ENCODE measurements around the gene ANGPTL2. TPM values are rescaled to one million over a fixed set of nuclear protein-coding genes. Genes with fewer than 3 reads are reported as not detected.
A peak's percentile ranks its signal among the peaks of the same experiment; 100 is the strongest.

The ANGPTL2 gene
- total RNA-seq, 1 experiment from 2014 or later = 5.1 TPM

DNA sequence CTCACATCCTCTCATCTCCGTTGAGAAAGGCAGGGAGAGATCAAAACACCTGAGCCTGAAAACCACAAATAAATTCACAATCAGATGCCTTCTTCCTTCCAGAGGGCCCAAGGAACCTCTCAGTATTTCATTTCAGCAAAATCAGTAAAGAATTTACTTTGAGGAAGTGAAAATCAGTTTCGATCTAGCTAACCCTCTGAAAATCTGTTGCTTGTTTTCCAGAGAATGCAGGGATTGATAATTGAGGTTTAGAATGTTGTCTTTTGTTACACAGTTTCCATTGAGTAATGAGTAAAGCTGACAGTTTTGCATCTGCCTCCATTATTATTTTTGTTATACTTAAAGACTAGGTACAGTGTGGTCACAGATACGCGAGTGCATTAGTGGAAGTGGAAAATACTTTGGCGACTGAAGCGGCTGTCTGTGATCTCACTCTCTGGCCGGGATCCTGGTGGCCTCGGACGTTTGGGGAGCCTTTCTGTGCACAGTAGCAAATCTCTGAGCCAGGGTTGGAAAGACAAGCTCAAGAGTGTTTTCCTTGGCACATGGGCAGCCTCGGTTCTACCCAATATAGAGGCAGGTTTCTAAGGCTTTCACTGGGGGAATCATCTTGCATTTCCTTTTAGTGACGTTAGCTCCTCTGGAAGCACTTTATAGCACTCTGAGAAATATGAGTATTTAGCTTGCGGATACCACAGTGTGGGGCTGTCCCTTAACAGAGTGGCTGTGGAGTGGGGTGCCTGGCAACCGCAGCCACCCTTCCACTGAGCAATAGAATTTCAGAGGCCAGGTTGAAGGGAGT is 32.2 kb upstream of the ANGPTL2 start:
- no peak for TF ChIP-seq CTCF (conservative IDR thresholded peaks at IDR 0.05)
- Histone ChIP-seq H3K4me2 (ENCODE audit: insufficient read depth, insufficient read length, low read length) (no peak overlapping the region), H4K20me1 (ENCODE audit: control insufficient read depth, insufficient read depth, insufficient read length) (no peaks in the 10 kb centered on the region), H3K4ac (ENCODE audit: low read depth, low read length) (no peak overlapping the region), H3K9me3 (ENCODE audit: control insufficient read depth, low read depth, low read length) (no peaks in the 10 kb centered on the region), H3K9ac (ENCODE audit: extremely low read depth, insufficient read length, low read length) (no peak overlapping the region), H3K56ac (ENCODE audit: insufficient read length, low read depth, low read length) (no peak overlapping the region), H3K23ac (ENCODE audit: insufficient read length, low read depth, low read length) (no peak overlapping the region), H2BK5ac (ENCODE audit: insufficient read length, low read length) (no peak overlapping the region), H3K18ac (ENCODE audit: insufficient read length, low read depth, low read length) (no peak overlapping the region), H4K5ac (ENCODE audit: insufficient read length, low read depth, low read length) (no peak overlapping the region), H3K79me2 (ENCODE audit: insufficient read depth, low read length) (no peaks in the 10 kb centered on the region), H3T11ph (ENCODE audit: low read length) (no peak overlapping the region), H3K14ac (ENCODE audit: insufficient read depth, low read length) (no peak overlapping the region), H2BK12ac (ENCODE audit: insufficient read length, low read depth, low read length) (no peak overlapping the region), H3K4me1 (ENCODE audit: insufficient read depth, low read length) (peaks cover 6% of the 10 kb centered on the region; the same call in 1 of the 2 replicates), H2BK20ac (ENCODE audit: low read depth, low read length, poor library complexity, severe bottlenecking) (no peak overlapping the region), H4K8ac (replicated peaks; ENCODE audit: insufficient read length, low read depth, low read length) (no peak overlapping the region), H3K27me3 (ENCODE audit: insufficient read depth, low read length) (no peaks in the 10 kb centered on the region), H3K23me2 (ENCODE audit: insufficient read length, low read depth, low read length, poor library complexity, severe bottlenecking) (no peaks in the 10 kb centered on the region), H4K91ac (ENCODE audit: insufficient read length, low read depth, low read length) (no peak overlapping the region), H2AK5ac (ENCODE audit: insufficient read length, low read length) (no peak overlapping the region), H2AFZ (ENCODE audit: low read length) (no peak overlapping the region), H2BK15ac (ENCODE audit: low read depth, low read length) (no peak overlapping the region), H2BK120ac (ENCODE audit: low read depth, low read length, poor library complexity, severe bottlenecking) (no peak overlapping the region), H3K79me1 (ENCODE audit: insufficient read depth, low read depth, low read length, poor library complexity, severe bottlenecking) (no peaks in the 10 kb centered on the region), H3K27ac (ENCODE audit: insufficient read length, low read depth, low read length) (no peak overlapping the region)
- no peaks in the 10 kb centered on the region for H3K36me3 Mint-ChIP-seq (ENCODE audit: insufficient read depth in 1 of 3, low read depth in 3 of 3)
- no peak overlapping the region for H3K4me3 Mint-ChIP-seq
- no CpG with 5 or more reads among the region's 13 CpGs for WGBS (ENCODE audit: extremely low coverage, insufficient read length, low lambda C conversion rate)
- peak; percentile 14 for DNase-seq
- no peaks in the 10 kb centered on the region for H3K27me3 Mint-ChIP-seq (ENCODE audit: low read depth)
- H3K9me3 Mint-ChIP-seq = no peaks in the 10 kb centered on the region
- H3K4me1 Mint-ChIP-seq = peaks cover 17 to 18% of the 10 kb centered on the region in 2 experiments
- H3K27ac Mint-ChIP-seq = no peak overlapping the region; a peak in 1 of 7 replicates
